ENCODE results near the gene YPEL2. TPM values are rescaled to one million over a fixed set of nuclear protein-coding genes. Genes with fewer than 3 reads are reported as not detected.

YPEL2 gene
- polyA plus RNA-seq, 3 donors from 2014 or later, result 5.6 to 13.0 (median 11.0) TPM

DNA sequence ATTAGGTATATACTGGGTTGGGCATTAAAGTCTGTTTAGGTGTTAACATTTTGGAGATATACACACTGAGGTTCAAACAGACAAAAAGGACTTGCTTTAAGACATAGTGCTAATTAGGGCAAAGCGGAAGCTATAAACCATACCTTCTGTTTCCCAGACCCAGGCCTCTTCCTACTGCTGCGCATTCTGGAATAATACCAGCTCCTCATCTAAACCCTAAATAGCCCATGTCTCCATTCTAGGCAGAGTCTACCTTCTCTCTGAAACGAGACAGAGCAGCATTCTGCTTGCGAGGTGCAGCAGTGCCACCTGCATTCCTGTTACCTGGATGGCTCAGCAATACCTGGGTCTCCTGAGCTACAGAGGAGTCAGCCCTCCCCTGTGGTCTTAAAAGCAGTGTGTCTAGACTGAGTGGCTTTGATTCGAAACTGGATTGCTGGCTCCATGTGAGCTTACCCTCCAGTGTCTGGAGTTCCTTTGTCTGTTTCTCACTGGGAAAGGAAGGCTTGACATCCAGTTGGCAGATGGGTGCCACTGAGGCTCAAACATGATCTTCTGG, 6.4 kb downstream of the YPEL2 start:
- Mint-ChIP-seq H3K27ac (no peak overlapping the region), H3K27me3 (ENCODE audit: low read depth in 3 of 3) (peaks cover 0 to 2% (median under 1%) of the 10 kb centered on the region in 3 donors), H3K4me1 (peaks cover 13 to 20% of the 10 kb centered on the region in 2 donors), H3K36me3 (no peaks in the 10 kb centered on the region), H3K4me3 (no peak overlapping the region), H3K9me3 (no peaks in the 10 kb centered on the region)
- no peak for DNase-seq

DNA sequence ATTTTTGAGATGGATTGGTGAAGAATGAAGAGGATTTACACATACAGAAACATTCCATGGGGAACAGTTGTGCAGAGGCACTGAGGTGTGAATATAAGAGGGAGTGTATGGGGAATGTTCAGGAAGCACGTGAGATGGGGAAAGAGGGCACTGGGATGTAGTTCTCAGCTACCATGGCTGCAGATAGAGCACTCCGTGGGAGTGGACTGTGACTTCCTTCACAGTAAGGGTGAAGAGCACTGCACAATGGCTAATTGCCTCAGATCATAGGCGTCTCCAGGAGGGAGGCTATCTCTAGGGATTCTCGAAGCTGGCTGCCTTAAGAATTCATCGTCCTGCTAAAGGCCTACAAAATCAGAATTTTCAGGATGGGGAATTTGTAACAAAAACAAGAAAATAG, 7.0 kb downstream of the YPEL2 start:
- Mint-ChIP-seq H3K4me3 (no peak overlapping the region), H3K27ac (no peak overlapping the region), H3K27me3 (ENCODE audit: low read depth in 3 of 3) (peaks cover 0 to 4% (median 0%) of the 10 kb centered on the region in 3 donors), H3K9me3 (no peaks in the 10 kb centered on the region), H3K4me1 (peaks cover 7 to 14% of the 10 kb centered on the region in 2 donors), H3K36me3 (no peaks in the 10 kb centered on the region)
- DNase-seq, result no peak

DNA sequence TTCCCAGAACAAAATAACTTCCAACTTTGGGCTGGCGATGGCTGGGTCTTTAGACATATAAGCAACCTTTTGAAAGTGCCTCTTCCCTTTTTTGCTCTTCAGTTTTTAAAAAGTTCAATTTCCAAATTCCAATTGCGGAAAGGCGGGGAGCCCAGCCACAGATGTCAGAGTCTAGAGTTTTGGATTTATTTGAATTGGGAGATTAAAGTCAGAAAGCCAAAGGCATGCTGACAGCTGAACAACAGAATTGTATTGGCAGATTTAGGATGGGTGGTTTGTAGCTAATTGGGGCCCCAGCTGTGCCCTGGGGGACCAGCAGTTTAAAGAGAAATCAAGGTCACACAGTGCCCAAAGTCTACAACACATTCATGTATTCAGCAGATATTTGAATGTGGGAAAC, 10.5 kb downstream of the YPEL2 start:
- H3K27ac Mint-ChIP-seq, result no peak overlapping the region

DNA sequence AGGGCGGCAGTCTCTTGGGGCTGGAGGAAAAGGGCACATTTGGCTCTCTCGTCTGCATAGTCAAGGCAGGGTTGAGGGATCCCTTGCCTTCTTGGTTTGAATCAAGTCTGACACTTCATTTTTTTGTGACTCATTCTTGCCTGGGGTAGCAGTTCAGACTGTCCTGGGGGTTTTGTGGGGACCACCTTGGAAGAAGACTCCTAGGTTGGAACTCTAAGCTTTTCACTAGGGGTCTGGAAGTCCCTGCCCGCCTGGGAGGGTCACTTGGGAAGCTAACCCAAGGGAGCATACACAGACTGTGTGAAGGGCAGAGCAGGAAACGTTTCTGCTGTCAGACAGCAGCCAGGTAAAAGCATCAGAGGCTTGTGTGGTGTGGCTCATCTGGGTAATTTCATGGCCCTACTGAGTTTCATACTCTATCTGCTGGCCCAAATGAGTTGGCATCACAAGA, 11.3 kb downstream of the YPEL2 start:
- H3K27ac Mint-ChIP-seq, result no peak overlapping the region
- no peaks in the 10 kb centered on the region for H3K36me3 Mint-ChIP-seq
- no peak for DNase-seq
- H3K4me1 Mint-ChIP-seq, result peaks cover 6 to 7% of the 10 kb centered on the region in 2 donors
- H3K4me3 Mint-ChIP-seq, result no peak overlapping the region
- peaks cover 0 to 3% (median 0%) of the 10 kb centered on the region in 3 donors for H3K27me3 Mint-ChIP-seq (ENCODE audit: low read depth in 3 of 3)
- no peaks in the 10 kb centered on the region for H3K9me3 Mint-ChIP-seq

More for the DNA sequence above, 10.5 kb downstream of the YPEL2 start:
- peaks cover 6 to 7% of the 10 kb centered on the region in 2 donors for H3K4me1 Mint-ChIP-seq
- DNase-seq, result no peak
- peaks cover 0 to 4% (median 0%) of the 10 kb centered on the region in 3 donors for H3K27me3 Mint-ChIP-seq (ENCODE audit: low read depth in 3 of 3)
- no peaks in the 10 kb centered on the region for H3K9me3 Mint-ChIP-seq
- H3K4me3 Mint-ChIP-seq, result no peak overlapping the region
- H3K36me3 Mint-ChIP-seq, result no peaks in the 10 kb centered on the region

DNA sequence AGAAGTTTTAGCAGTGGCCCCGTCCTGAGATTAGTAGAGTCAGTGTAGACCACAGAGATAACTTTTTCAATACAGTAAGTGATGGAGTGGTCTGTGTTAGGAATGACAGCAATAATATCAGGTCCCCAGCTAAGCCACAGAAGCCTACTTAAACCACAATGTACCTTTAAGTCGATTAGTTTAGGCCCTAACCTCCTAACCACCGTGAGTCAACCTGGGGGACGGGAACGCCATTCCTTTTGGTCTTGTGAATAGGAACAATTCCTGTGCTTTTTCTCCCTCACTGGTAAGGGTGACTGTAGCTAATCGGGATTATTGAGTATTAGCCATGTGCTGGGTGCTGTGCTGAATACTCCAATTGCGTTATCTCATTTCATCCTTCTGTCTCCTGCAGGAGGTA, 14.0 kb downstream of the YPEL2 start:
- peaks cover 0 to 2% (median 0%) of the 10 kb centered on the region in 3 donors for H3K27me3 Mint-ChIP-seq (ENCODE audit: low read depth in 3 of 3)
- H3K36me3 Mint-ChIP-seq, result no peaks in the 10 kb centered on the region
- DNase-seq, result no peak
- no peaks in the 10 kb centered on the region for H3K9me3 Mint-ChIP-seq
- H3K27ac Mint-ChIP-seq, result no peak overlapping the region
- peaks cover 7 to 9% of the 10 kb centered on the region in 2 donors for H3K4me1 Mint-ChIP-seq
- no peak overlapping the region for H3K4me3 Mint-ChIP-seq

DNA sequence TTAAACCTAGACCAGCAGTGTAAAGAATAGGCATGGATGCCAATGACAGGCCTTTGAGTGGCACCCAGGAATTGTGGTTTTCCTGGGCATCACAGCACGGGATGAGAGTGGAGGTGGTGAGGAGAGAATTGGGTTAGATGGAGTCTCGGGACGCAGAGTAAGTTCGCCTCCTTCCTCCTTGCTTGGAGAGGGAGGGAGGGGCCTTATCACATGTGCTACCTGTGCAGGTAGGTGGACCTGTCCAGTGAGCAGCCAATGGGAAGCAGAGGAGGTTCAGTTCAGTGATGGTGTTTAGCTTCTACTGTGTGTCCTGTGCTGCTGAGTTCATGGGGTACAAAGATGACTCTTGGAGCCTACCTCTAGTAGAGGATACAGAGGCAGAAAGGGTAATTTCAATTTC, 14.9 kb downstream of the YPEL2 start:
- H3K9me3 Mint-ChIP-seq, result no peaks in the 10 kb centered on the region
- H3K27me3 Mint-ChIP-seq (ENCODE audit: low read depth in 3 of 3), result peaks cover 0 to 2% (median 0%) of the 10 kb centered on the region in 3 donors
- no peak for DNase-seq
- H3K4me3 Mint-ChIP-seq, result no peak overlapping the region
- H3K4me1 Mint-ChIP-seq, result peaks cover 7 to 9% of the 10 kb centered on the region in 2 donors
- no peak overlapping the region for H3K27ac Mint-ChIP-seq
- no peaks in the 10 kb centered on the region for H3K36me3 Mint-ChIP-seq

DNA sequence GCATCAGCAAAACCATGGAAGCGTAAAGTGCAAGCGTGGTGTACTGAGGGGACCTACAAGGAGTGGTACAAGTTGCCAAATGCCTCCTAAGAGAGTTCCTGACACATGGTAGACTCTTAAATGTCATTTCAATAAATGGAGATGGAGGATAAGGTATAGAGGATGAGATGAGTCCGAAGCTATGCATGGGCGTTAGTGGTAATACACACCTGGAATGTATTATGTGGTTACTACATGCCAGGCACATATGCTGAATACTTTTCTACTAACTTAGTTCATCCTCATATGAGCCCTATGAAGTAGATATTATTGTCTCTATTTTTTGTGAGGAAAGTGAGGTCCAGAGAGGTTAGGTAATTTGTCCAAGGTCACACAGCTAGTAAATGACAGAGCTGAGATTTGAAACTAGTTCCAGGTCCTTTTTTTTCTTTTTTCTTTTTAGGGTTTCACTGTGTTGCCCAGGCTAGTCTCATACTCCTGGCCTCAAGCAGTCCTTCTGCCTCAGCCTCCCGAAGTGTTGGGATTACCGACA, 15.5 kb downstream of the YPEL2 start:
- no peaks in the 10 kb centered on the region for H3K9me3 Mint-ChIP-seq
- peaks cover 7 to 11% of the 10 kb centered on the region in 2 donors for H3K4me1 Mint-ChIP-seq
- H3K4me3 Mint-ChIP-seq, result no peak overlapping the region
- no peak for DNase-seq
- H3K27me3 Mint-ChIP-seq (ENCODE audit: low read depth in 3 of 3), result peaks cover 0 to 2% (median 0%) of the 10 kb centered on the region in 3 donors
- H3K27ac Mint-ChIP-seq, result no peak overlapping the region
- no peaks in the 10 kb centered on the region for H3K36me3 Mint-ChIP-seq

DNA sequence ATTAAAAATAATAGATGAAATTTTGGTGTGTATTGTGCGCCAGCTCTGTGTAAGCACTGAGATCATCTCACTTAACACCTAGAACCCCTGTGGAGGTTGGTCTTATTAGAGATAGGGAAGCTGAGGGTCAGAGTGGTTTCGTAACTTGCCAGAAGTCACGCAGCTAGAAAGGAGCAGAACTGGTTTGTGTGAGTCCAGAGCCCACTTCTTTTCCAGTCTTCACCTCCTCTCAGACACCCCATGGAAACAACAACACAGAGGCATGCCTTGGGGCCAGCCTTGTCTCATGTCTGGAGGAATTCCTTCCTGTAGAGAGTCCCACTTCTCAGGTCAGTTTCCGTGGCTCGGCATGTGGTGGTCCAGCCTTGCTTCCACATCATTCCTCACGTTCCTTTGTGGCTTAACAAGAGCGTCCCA, 16.5 kb downstream of the YPEL2 start:
- Mint-ChIP-seq H3K4me1 (peaks cover 6 to 17% of the 10 kb centered on the region in 2 donors), H3K36me3 (no peaks in the 10 kb centered on the region), H3K9me3 (no peaks in the 10 kb centered on the region), H3K27me3 (ENCODE audit: low read depth in 3 of 3) (peaks cover 0 to 2% (median 0%) of the 10 kb centered on the region in 3 donors), H3K4me3 (no peak overlapping the region), H3K27ac (no peak overlapping the region)
- no peak for DNase-seq

DNA sequence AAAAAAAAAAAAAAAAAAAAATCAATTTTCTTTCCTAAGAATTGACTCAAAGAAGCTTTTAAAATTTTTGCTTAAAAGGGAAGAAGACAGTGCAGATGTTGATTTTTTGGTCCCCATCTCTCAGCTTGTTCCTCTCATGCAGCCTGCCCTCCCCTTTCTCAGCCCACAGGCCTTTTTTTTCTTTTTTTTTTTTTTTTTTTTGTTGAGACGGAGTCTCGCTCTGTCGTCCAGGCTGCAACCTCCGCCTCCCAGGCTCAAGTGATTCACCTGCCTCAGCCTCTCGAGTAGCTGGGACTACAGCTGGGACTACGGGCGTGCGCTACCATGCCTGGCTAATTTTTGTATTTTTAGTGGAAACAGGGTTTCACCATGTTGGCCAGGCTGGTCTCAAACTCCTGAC, 17.7 kb downstream of the YPEL2 start:
- no peak for DNase-seq
- H3K27me3 Mint-ChIP-seq (ENCODE audit: low read depth in 3 of 3), result no peaks in the 10 kb centered on the region
- peaks cover 0 to 4% (median 3%) of the 10 kb centered on the region in 3 donors for H3K36me3 Mint-ChIP-seq
- H3K4me3 Mint-ChIP-seq, result no peak overlapping the region
- no peaks in the 10 kb centered on the region for H3K9me3 Mint-ChIP-seq
- H3K4me1 Mint-ChIP-seq, result peaks cover 10 to 18% of the 10 kb centered on the region in 2 donors
- no peak overlapping the region for H3K27ac Mint-ChIP-seq

DNA sequence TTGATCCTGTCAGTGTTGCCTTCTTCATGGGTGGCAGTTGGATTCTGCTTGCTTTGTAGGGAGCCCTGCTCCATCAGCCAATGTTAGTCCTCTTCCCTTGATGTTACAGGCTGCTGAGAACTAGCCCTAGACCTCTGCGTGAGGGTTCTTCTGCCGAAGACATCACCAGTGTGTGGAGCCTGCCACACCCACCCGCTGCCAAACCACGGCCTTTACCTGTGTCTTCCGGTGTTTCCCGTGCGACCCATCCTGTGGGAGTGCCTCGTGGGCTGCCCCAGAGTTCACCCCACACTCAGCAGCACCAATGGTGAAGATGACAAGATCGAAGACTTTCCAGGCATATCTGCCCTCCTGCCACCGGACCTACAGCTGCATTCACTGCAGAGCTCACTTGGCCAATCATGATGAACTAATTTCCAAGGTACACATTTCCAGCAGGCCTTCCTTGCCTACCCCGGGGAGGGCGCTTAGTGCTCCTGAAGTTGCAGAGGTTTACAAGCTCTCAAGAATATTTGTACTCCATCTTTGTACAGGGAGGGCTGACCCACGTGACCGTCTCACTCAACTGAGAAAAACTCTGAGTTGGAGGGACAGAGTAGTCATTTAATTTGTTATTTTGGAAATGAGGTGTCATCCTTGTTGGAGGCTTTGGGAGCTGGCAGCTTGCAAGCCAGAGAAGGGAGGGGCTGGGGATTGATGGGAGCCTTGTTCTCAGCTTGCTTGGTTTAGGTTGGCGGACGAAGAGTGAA, 21.8 kb downstream of the YPEL2 start:
- Mint-ChIP-seq H3K9me3 (no peaks in the 10 kb centered on the region), H3K4me1 (peaks cover 10 to 16% of the 10 kb centered on the region in 2 donors), H3K4me3 (no peak overlapping the region), H3K36me3 (peaks cover 0 to 4% (median 3%) of the 10 kb centered on the region in 3 donors), H3K27ac (no peak overlapping the region), H3K27me3 (ENCODE audit: low read depth in 3 of 3) (no peaks in the 10 kb centered on the region)
- no peak for DNase-seq

DNA sequence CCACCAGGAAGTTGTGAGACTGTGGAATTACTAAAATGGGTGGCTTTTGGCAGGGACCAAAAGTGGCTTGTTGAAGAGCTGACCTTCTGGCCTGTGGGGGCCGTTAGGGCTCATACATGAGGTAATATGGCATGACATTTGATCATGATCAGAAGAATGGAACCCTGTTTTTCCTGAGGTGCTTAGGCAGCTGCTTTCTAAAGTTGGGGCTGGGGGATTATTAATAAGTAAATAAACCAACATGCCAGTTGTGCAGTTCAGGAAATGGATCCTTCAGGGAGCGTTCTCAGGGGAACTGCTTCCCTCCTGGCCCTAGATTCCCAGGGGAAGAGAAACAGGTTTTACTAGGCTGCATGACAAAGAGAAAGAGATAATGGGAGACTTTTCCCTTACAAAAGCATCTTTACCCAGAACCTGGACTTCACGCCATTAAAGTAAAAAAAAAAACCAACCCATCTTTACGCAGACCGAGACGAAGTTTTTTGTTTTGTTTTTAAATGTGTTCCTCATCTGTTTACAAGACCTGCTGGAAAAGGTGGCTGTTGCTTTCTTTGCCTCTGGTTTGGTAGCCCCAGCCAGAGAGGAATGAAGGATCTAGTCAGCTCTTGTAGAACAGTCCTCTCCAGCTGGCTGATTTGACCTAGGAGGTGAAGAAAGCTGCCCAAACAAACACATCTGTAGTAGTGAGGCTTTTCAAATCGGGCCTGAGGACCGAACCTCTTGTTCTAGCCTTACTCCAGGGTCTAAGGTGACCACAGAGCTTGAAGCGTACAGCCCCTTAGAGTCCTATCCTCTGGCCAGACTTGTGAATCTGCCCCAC, 22.7 kb downstream of the YPEL2 start:
- H3K4me1 Mint-ChIP-seq, result peaks cover 10 to 16% of the 10 kb centered on the region in 2 donors

DNA sequence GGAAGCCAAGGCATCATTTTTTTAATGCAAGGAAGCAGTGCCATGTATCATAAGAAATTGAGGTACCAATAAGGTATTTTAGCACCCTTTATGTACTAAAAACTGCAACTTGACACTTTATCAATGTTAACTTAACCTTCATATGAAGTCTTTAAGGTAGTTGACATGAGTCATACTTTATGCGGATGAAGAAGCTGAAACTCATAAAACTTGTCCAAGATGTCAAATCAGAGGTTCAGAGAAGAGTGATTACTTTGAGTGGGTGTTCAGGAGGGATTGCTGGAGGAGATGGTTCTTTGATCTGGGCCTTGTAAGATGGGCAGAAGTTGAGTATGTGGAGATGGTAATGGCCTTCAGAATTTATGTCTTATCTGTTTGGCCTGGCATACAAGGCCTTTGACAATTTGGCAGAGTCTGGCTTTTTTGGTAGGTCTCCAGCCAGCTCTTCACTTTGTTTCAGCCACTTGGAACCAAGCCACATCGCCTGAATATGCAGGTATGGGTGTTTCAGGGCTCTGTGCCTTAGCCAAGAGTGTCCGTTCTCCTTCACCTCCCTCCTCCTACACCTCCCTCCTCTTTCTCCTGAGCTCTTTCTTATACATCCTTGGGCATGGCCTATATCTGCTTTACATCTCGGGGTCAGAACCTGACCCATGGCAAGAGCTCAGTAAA, 23.7 kb downstream of the YPEL2 start:
- Mint-ChIP-seq H3K27ac (peak overlapping the region in 2 of 6 donors; percentile 24 to 36), H3K4me3 (no peak overlapping the region), H3K36me3 (peaks cover 0 to 4% (median 3%) of the 10 kb centered on the region in 3 donors)

More for the DNA sequence above, 22.7 kb downstream of the YPEL2 start:
- DNase-seq, result no peak
- Mint-ChIP-seq H3K27me3 (ENCODE audit: low read depth in 3 of 3) (no peaks in the 10 kb centered on the region), H3K36me3 (peaks cover 0 to 4% (median 3%) of the 10 kb centered on the region in 3 donors), H3K4me3 (no peak overlapping the region), H3K27ac (no peak overlapping the region), H3K9me3 (no peaks in the 10 kb centered on the region)

DNA sequence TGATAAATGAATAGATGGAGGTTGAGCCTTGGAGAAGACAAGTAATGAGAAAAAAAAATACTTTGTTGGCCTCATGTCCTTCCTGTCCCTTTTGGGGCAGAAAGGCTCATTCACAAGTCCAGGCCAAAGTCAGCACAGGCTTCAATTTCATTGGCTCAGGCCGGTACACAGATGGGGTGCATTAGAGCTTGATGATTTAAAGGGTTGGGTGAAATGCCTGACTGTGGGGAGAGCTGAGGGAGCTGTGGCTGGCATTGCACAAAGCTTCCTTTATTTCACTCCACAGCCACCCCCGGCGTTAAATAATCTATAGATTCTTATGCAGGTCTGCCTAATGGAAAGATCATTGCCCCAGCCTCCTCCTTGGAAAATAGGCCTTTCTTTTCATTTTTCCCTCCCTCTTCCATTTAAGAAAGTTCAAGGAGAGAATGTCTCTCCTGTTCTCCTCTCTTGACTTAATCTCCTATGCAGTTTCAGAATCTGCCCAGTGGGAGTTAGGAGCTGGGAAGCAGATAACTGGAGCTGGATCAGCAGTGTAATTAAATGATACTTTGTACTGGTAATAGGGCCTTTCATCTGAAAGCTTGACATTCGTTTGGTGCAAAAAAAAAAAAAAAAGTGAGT, 24.4 kb downstream of the YPEL2 start:
- no peak for DNase-seq
- peaks cover 0 to 4% (median 3%) of the 10 kb centered on the region in 3 donors for H3K36me3 Mint-ChIP-seq
- no peak overlapping the region for H3K27ac Mint-ChIP-seq
- no peaks in the 10 kb centered on the region for H3K9me3 Mint-ChIP-seq
- H3K27me3 Mint-ChIP-seq (ENCODE audit: low read depth in 3 of 3), result no peaks in the 10 kb centered on the region
- peaks cover 17 to 19% of the 10 kb centered on the region in 2 donors for H3K4me1 Mint-ChIP-seq
- H3K4me3 Mint-ChIP-seq, result no peak overlapping the region

More for the DNA sequence above, 23.7 kb downstream of the YPEL2 start:
- Mint-ChIP-seq H3K4me1 (peaks cover 10 to 13% of the 10 kb centered on the region in 2 donors), H3K9me3 (no peaks in the 10 kb centered on the region), H3K27me3 (ENCODE audit: low read depth in 3 of 3) (no peaks in the 10 kb centered on the region)
- DNase-seq, result no peak
